Uterus (tissue), 4 donors: ENCODE results near the gene GRK2. TPM values are rescaled to one million over a fixed set of nuclear protein-coding genes. Genes with fewer than 3 reads are reported as not detected.

Experiments used
- DNase-seq, 2 donors: peaks; one replicate each; pipeline ENCODE4 v3.0.0-alpha.2; 2019 to 2020
- H3K27ac ChIP-seq, 2 donors: fragments of 200-600 bp; sonication (generic); 1 replicate in 1 of 2; 2 replicates in 1 of 2; pipeline ENCODE4 v1.5.1; 2016 to 2018
- H3K27me3 ChIP-seq, 2 donors: fragments of 200-600 bp; sonication (generic); one replicate each; pipeline ENCODE4 v1.5.1; 2018 to 2019; ENCODE audit warnings: control low read depth in 1 of 2
- H3K36me3 ChIP-seq, 2 donors: fragments of 200-600 bp; sonication (generic); one replicate each; pipeline ENCODE4 v1.5.1; 2019; ENCODE audit warnings: control low read depth in 1 of 2
- H3K4me1 ChIP-seq, 2 donors: fragments of 200-600 bp; sonication (generic); one replicate each; pipeline ENCODE4 v1.5.1; 2018 to 2019; ENCODE audit warnings: control low read depth in 1 of 2
- H3K4me3 ChIP-seq, 2 donors: fragments of 200-600 bp; sonication (generic); 1 replicate in 1 of 2; 2 replicates in 1 of 2; pipeline ENCODE4 v1.5.1; 2018 to 2019; ENCODE audit warnings: mild to moderate bottlenecking in 1 of 2
- H3K9me3 ChIP-seq, 2 donors: fragments of 200-600 bp; sonication (generic); one replicate each; pipeline ENCODE4 v1.5.1; 2019; ENCODE audit warnings: control low read depth in 1 of 2
- CTCF ChIP-seq, 4 experiments: fragments of 200-600 bp in 2 of 4; fragments of 450-650 bp in 2 of 4; sonication (generic) in 2 of 4; IDR thresholded peaks; one replicate each; pipeline ENCODE4 v1.5.1; 2016 to 2019; ENCODE audit warnings: antibody characterized with exemption in 4 of 4, mild to moderate bottlenecking in 2 of 4, moderate library complexity in 1 of 4
- POLR2A ChIP-seq, 2 donors: fragments of 450-650 bp; IDR thresholded peaks; one replicate each; pipeline ENCODE4 v1.6.1; 2016; ENCODE audit warnings: antibody characterized with exemption in 2 of 2, mild to moderate bottlenecking in 1 of 2, moderate library complexity in 1 of 2
- intact Hi-C: fragments of 100-400 bp; cut with DNase I; formaldehyde crosslinking; loops from one replicate; pipeline ENCODE4 v1.15.1; 2023; ENCODE audit warnings: low total_unique reads
- total RNA-seq, 4 donors: library from RNA; depleted of rRNA in 3 of 4; stranded (reverse); fragments of >200 nt in 3 of 4; gene quantifications; one replicate each; pipeline versions ENCODE4 v1.1.0 to v1.2.4, GENCODE V29; 2014 to 2023
- donor health status: DM: yes; HTN: yes; CAD: no.

The GRK2 gene
- total RNA-seq, 4 donors from 2014 or later: 25.0 to 93.8 (median 64.2) TPM

DNA sequence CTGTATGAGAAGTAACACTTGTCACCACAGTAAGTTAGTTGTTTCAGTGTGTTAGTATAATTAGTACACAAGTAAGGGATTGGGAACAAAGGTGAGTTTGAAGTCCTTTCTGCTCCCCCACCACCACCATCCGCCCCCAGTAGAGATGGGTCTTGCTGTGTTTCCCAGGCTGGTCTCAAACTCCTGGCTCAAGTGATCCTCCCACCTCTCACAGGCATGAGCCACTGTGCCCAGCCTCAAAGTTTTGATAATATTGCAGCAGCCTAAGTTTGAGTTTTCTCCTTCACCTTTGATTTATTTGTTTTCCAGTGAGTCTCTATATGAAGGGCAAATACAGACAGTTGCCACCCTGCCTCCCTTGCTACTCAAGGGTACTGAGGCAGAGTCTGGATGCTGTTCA, 23.7 kb upstream of the GRK2 start:
- DNase-seq: no peak
- H3K9me3 ChIP-seq: no peaks in the 10 kb centered on the region
- H3K4me1 ChIP-seq: peaks cover 0 to 15% of the 10 kb centered on the region in 2 donors
- no peak overlapping the region for H3K4me3 ChIP-seq
- intact Hi-C loops: no loop called here
- H3K27ac ChIP-seq: no peak overlapping the region
- H3K27me3 ChIP-seq: no peaks in the 10 kb centered on the region
- TF ChIP-seq CTCF (IDR thresholded peaks at IDR 0.05) (no peak), POLR2A (IDR thresholded peaks at IDR 0.05) (no peak)
- H3K36me3 ChIP-seq: no peaks in the 10 kb centered on the region

DNA sequence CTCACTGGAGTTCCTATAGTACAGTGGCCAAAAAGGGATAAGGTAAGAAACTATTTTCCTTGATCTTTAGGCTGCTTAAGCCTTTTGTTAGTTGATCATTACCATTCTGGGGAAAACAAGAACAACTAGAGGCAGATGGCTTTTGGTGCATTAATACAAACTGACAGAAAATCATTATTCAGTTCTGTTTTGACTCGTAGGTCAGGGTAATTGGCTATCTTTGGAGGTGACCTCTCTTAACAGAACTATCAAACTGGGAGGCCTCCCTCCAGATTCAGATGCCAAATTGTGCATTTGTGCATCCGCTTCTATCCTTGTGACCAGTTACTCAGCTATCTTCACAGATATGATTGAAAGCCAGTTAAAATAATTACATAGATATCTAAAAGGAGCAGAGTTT, 23.2 kb upstream of the GRK2 start:
- Histone ChIP-seq H3K27ac (no peak overlapping the region), H3K36me3 (no peaks in the 10 kb centered on the region), H3K9me3 (no peaks in the 10 kb centered on the region), H3K4me3 (no peak overlapping the region), H3K4me1 (peaks cover 0 to 15% of the 10 kb centered on the region in 2 donors), H3K27me3 (no peaks in the 10 kb centered on the region)
- DNase-seq: no peak
- intact Hi-C loops: no loop called here
- no peak for TF ChIP-seq POLR2A (IDR thresholded peaks at IDR 0.05)
- TF ChIP-seq CTCF (IDR thresholded peaks at IDR 0.05): no peak

DNA sequence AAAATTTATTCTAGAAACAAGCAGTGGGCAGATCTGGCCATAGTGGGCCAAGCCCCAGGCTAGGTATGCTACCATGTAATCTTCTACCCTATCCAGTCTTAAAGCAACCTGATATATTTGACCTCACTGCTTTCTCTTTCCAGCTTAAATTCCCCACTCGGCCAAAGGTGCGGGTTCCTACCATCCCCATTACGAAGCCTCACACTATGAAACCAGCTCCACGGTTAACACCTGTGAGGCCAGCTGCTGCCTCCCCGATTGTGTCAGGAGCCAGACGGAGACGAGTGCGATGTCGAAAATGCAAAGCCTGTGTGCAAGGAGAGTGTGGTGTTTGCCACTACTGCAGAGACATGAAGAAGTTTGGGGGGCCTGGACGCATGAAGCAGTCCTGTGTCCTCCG, 21.2 kb upstream of the GRK2 start:
- no peak for DNase-seq

DNA sequence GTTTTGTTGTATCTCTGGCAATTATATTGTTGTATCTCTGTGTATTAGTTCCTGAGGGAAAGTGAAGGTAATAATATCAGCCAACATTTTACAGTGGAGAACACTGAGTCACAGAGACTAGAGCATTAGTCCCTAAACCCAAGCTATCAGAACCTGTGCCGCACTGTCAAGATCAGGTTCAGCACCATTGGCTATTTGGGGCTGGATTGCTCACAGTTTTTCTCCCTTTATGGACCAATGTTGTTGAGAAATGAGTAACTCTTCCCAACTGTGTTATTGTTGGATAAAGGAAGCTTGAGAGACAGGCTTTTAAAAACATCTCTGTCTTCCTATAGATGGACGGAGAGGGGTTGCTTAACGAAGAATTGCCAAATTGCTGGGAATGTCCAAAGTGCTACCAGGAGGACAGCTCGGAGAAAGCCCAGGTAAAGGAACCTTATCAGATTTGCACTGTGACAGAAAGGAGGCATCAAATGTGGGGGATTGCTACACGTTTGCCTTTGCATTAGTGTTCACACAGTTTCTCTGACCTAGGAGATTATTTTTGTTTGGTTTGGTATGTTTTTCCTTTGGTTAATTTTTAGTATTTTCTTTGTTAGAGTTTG, 18.2 kb upstream of the GRK2 start:
- no peaks in the 10 kb centered on the region for H3K36me3 ChIP-seq
- H3K27ac ChIP-seq: no peak overlapping the region

More for the DNA sequence above, 21.2 kb upstream of the GRK2 start:
- Histone ChIP-seq H3K27ac (no peak overlapping the region), H3K4me1 (peaks cover 0 to 8% of the 10 kb centered on the region in 2 donors), H3K4me3 (no peak overlapping the region), H3K27me3 (no peaks in the 10 kb centered on the region), H3K9me3 (no peaks in the 10 kb centered on the region), H3K36me3 (no peaks in the 10 kb centered on the region)
- TF ChIP-seq CTCF (IDR thresholded peaks at IDR 0.05): no peak
- no peak for TF ChIP-seq POLR2A (IDR thresholded peaks at IDR 0.05)
- intact Hi-C loops: no loop called here

DNA sequence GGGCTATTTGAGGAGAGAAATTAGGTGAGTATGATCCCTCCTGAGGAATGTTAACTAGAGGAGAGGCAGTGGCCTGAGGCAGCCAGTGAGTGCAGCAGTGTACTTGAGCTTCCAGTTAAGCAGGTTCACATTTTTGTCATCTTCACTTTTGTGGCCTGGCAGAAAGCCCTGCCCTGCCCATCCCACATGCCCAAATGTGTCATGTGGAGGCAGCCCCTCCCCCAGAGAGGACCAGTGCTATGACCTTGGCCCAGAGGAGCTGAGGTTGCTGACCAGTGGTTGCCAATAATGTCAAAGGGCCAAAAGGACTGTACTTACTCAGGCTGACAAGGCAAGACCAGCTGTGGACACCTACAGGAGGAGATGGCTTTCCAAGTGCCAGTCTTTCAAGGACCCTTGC, 17.6 kb upstream of the GRK2 start:
- Histone ChIP-seq H3K4me1 (no peaks in the 10 kb centered on the region), H3K36me3 (no peaks in the 10 kb centered on the region), H3K4me3 (no peak overlapping the region), H3K27me3 (no peaks in the 10 kb centered on the region), H3K9me3 (no peaks in the 10 kb centered on the region), H3K27ac (no peak overlapping the region)
- intact Hi-C loops: no loop called here
- DNase-seq: no peak
- TF ChIP-seq CTCF (IDR thresholded peaks at IDR 0.05): no peak
- no peak for TF ChIP-seq POLR2A (IDR thresholded peaks at IDR 0.05)

More for the DNA sequence above, 18.2 kb upstream of the GRK2 start:
- H3K27me3 ChIP-seq: no peaks in the 10 kb centered on the region
- no peaks in the 10 kb centered on the region for H3K4me1 ChIP-seq
- H3K9me3 ChIP-seq: no peaks in the 10 kb centered on the region
- intact Hi-C loops: no loop called here
- DNase-seq: no peak
- no peak for TF ChIP-seq CTCF (IDR thresholded peaks at IDR 0.05)
- no peak for TF ChIP-seq POLR2A (IDR thresholded peaks at IDR 0.05)
- H3K4me3 ChIP-seq: no peak overlapping the region
